Fibroblast of mammary gland (primary cell): ENCODE results near the gene IPO11.
"Not testable (repeated sequence)": the region's sequence is repeated elsewhere in the genome, so short reads cannot be mapped to it uniquely, and the experiment has no call there.

Source experiments
- DNase-seq: peaks from one replicate; pipeline ENCODE4 v3.0.0-alpha.2; 2010; ENCODE audit warnings: low read depth
- H3K4me3 ChIP-seq: 2 replicates; pipeline ENCODE4 v1.5.1; 2011; ENCODE audit warnings: low read depth, mild to moderate bottlenecking, low read length, moderate library complexity; ENCODE audit not compliant: control insufficient read depth
- TF ChIP-seq, protein P1 (sequence below): conservative IDR thresholded peaks from 2 replicates; pipeline ENCODE4 v1.5.1; 2011; ENCODE audit warnings: low read depth, low read length, inconsistent platforms; ENCODE audit not compliant: control insufficient read depth, insufficient read depth

The IPO11 gene

DNA sequence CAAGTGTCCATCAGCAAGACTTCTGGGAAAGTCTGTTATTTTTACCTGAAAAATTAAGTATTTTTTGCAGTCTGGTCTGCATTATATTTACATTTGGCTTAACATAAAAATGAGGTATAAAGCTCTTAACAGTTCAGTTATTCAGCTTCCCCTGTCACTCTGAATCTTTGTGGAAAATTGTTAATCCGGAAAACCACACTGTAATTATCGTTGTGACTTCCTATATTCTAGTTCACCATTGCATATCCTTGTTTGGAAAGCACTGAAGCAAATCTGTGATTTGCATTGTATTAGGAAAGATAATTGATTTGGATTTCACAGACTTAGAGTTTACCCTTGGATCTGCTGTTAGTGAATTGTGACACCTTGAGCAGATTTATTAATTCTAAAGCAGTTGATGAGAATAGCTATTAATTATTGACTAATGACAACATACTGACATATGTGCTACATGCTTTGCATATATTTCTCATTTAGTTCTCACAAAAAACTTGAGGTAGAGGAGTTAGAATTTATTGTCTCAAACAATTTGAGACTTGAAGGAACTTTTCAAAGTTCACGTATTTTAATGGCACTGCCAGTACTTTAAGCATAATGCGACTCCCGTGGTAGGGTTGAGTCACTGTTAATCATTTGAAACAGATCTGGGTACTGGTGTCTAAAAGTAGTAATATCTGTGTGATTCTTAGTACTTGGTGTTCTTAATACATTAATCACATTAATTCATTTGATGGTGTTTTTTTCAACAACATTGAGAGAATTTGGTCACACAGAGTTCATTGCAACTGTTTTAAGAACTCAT lies 94.3 kb downstream of the IPO11 start:
- DNase-seq: peak; percentile 35
- TF ChIP-seq, protein P1, sequence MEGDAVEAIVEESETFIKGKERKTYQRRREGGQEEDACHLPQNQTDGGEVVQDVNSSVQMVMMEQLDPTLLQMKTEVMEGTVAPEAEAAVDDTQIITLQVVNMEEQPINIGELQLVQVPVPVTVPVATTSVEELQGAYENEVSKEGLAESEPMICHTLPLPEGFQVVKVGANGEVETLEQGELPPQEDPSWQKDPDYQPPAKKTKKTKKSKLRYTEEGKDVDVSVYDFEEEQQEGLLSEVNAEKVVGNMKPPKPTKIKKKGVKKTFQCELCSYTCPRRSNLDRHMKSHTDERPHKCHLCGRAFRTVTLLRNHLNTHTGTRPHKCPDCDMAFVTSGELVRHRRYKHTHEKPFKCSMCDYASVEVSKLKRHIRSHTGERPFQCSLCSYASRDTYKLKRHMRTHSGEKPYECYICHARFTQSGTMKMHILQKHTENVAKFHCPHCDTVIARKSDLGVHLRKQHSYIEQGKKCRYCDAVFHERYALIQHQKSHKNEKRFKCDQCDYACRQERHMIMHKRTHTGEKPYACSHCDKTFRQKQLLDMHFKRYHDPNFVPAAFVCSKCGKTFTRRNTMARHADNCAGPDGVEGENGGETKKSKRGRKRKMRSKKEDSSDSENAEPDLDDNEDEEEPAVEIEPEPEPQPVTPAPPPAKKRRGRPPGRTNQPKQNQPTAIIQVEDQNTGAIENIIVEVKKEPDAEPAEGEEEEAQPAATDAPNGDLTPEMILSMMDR: no peak
- no peak overlapping the region for H3K4me3 ChIP-seq

DNA sequence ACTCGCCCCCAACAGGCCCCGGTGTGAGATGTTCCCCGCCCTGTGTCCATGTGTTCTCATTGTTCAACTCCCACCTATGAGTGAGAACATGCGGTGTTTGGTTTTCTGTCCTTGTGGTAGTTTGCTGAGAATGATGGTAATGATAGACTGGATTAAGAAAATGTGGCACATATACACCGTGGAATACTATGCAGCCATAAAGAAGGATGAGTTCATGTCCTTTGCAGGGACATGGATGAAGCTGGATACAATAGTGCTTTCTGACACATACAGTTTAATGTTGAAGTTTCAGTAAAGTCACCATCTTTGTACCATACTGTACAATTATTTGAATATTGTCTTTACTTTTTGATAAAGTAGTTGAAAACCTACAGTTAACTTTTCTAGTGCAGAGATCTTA lies 96.2 kb downstream of the IPO11 start:
- not testable (repeated sequence) for DNase-seq, H3K4me3 ChIP-seq

DNA sequence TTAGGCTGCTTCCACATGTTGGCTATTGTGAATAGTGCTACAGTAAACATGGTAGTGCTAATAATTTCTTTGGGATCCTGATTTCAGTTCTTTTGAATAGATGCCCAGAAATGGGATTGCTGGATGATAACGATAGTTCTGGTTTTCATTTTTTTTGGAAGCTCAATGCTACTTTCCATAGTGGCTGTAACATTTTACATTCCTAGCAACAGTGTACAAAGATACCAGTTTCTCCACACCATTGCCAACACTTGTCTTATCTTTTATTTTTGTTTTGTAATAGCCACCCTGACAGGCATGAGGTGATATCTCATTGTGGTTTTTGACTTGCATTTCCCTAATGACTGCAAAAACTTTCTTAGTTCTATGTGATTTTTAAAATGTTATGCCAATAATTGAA lies 97.2 kb downstream of the IPO11 start:
- TF ChIP-seq, protein P1: no peak
- no peak for DNase-seq
- H3K4me3 ChIP-seq: no peak overlapping the region

DNA sequence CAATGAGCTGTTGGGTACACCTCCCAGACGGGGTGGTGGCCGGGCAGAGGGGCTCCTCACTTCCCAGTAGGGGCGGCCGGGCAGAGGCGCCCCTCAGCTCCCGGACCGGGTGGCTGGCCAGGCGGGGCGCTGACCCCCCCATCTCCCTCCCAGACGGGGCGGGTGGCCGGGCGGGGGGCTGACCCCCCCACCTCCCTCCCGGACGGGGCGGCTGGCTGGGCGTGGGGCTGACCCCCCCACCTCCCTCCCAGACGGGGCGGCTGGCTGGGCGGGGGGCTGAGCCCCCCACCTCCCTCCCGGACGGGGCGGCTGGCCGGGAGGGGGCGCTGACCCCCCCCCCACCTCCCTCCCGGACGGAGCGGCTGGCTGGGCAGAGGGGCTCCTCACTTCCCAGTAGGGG lies 100.5 kb downstream of the IPO11 start:
- DNase-seq: not testable (repeated sequence)

DNA sequence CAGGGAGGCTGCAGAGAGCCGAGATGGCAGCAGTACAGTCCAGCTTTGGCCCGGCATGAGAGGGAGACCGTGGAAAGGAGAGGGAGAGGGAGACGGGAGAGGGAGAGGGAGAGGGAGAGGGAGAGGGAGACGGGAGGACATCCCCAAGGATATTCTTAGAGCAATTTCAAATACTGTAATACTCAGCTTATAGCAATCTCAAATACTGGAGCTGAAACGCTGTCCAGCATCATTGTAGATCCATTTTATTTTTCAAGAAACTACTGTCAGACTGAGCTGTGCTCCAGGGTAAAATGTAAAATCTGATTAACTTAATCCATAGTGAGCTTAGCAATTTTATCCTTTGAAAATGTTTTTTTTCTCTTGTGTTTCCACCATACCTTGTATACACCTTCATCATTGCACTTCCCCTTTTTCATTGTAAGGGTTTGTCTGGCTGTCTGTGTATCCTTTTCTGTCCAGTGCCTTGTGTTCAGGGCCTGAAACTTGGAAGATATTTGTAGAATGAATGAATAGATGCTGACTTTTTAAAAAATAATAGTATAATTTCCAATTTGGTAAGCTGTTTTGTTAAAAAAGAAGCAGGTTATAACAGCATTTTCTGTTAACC lies 102.1 kb downstream of the IPO11 start:
- H3K4me3 ChIP-seq: no peak overlapping the region
- no peak for DNase-seq
- TF ChIP-seq, protein P1: no peak

More for the DNA sequence above, 100.5 kb downstream of the IPO11 start:
- not testable (repeated sequence) for H3K4me3 ChIP-seq

DNA sequence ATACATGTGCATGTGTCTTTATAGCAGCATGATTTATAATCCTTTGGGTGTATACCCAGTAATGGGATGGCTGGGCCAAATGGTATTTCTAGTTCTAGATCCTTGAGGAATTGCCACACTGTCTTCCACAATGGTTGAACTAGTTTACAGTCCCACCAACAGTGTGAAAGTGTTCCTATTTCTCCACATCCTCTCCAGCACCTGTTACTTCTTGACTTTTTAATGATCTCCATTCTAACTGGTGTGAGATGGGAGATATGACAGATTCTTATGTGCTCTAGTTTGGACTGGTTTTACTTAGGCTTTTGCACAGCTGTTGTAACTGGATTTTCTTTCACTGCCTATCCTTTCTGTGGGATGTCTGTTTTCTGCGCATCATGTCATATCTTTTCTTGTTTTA lies 108.2 kb downstream of the IPO11 start:
- not testable (repeated sequence) for DNase-seq, H3K4me3 ChIP-seq

DNA sequence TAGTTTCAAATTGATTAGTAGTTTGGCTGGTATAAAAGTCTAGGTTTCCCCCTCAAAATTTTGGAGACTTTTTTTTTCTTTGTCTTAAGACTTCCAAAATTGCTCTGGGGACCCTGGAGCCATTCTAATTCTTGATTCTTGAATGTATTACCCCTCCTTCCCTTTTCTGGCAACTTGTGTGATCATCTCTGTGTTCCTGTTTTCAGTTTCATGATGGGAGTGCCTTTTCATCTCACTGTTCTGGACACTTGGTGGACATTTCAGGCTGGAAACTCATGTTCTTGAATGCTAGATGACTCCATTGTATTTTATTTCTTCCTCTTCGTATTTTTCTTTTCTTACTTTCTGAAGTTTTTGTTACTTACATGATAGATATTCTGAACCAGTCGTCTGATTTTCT lies 108.8 kb downstream of the IPO11 start:
- H3K4me3 ChIP-seq: no peak overlapping the region
- DNase-seq: no peak
- TF ChIP-seq, protein P1: no peak

DNA sequence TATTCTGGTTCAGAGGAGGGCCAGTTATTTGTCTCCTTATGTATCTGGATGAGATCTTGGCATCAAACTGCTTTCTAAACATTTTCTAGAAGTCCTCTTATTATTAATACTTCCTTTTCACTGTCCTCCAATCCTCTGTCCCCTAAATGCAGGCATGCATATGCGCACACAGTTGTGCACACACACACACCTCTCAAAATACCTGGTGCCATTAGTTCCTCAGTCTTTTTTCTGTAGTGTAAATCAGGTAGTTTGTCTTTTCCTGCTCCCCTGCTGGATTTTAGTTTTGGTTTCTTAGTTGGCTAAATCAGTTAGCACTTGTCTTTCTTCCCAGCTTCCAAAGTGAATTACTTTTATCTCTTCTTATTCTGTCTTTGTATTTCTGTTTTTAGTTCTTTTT lies 110.2 kb downstream of the IPO11 start:
- TF ChIP-seq, protein P1: no peak
- no peak overlapping the region for H3K4me3 ChIP-seq
- DNase-seq: no peak
